Measurements from ENCODE around the gene ZFPM1. TPM values are rescaled to one million over a fixed set of nuclear protein-coding genes. Genes with fewer than 3 reads are reported as not detected.

ZFPM1 gene
- polyA plus RNA-seq, 3 donors = 4.7 to 5.2 (median 5.2) TPM

DNA sequence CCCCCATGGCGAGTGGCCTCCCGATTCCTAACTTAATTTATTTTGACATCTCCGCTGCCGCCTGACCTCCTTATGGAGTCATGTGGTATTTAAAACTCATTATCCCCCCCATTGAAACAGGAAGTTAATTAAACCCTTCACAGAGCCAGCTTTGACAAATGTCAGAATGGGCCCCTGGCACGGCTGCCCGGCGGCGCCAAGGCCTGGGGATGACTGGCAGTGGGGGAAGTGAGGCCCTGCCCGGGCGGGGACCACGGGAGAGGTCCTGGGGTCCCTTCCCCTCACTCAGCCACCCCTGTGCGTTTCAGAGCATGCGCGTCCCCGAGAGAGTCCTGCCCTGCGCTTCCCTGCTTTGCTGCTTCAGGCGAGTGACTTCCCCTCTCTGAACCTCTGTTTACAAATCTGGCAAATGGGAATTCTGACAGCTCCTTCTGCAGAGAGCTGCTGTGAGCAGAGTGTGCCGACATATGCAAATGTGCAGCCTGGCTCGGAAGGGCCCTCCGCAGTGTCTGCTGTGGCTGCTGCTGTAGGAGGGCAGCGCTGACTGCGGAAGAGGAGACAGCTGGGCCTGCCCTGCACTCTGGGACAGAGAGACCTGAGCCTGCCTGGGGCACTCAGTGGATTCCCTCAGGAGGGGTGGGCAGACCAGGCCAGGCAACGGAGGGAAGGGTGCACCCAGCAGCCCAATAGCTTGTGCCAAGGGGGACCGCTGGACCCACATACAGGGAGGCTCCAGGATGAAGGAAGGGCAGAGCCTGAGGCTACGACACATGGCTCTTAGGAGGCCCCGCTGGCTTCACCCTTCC is 4.4 kb upstream of the ZFPM1 start:
- no peak for DNase-seq

DNA sequence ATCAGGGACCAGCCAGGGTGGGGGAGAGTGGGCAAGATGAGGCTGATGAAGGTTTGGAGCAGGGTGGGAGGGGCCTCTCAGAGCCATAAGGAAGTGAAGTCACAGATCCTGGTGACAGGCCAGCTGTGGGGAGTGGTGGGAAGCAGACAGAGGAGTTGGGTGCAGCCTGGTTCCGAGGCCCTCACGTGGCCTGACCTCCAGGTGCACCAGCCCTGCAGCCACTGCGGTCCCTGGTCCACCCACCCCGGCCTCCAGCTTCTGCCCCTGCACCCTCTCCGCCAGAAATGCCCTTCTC is 3.9 kb upstream of the ZFPM1 start:
- no peak for DNase-seq

DNA sequence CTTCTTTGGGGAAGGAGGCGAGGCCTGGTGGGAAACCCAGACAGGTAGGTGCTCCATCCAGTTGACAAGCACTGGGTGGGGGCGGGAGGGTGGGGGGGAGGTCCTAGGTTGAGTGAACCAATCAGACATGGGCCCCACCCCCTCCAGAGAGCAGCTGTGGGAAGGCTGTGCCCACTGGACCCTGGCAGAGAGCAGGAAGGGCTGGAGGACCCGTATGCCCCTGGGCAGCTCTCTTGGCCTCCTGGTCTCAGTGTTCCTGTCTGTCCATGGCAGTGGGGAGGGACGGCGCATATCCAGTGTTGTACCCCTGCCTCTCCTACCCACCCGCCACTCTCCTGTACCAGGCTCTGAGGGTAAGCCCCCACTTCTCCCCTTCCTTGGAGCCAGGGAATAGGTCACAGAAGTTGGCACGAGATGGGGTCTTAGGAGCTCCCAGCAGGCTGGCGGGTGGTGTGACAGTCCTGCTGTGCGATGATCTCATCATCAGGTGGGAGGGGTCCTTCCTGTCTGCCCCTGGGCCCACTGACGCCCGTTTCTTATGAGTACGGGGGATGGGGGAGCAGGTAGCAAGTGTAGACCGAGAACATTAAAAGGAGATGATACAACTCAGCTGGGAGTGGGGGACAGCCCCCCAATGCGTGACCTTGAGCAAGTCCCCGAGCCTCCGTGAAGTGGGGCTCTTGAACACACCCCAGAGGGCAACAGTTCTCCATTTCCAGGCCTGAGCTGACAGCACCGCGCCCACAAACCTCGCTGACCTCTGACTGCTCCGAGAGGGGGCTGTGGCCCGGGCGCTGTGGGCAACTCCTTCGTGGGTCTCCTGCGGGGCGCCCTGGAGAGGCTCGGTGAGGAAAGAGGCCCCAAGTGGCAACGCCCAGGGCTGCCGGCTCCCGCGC is 1.2 kb upstream of the ZFPM1 start:
- no peak for DNase-seq

DNA sequence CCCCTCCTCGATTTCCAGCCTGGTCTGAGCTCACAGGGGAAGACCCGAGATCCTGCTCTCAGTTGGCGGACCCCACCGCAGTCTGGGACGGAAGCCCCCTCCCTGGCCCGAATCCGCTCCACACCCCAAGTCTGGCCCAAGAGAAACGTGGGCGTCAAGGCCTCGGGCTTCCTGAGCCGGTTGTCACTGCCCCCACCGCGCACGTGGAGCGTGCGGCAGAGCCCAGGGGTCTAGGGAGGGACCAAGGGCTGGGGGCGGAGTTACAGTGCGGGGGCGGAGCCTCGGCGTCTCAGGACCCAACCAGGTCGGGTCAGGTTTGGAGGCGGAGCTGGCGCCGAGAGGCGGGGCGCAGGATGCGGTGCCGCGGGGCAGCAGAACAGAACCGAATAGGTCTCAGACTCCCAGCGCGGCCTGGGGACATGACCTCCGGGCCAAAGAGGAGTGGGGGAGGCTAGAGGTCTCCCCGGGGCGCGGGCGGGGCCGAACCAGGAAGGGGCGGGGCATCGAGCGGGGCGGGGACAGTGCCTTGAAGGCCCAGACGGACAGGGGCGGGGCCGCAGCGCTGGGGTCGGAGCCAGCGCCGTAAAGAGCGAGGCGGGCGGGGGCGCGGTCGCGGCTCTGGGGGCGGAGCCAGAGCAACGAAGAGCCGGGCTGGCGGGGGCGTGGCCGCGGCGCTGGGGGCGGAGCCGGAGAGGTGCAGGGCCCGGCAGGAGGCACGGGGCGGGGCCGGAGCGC is 431 bp upstream of the ZFPM1 start:
- peak; percentile 95 for DNase-seq

DNA sequence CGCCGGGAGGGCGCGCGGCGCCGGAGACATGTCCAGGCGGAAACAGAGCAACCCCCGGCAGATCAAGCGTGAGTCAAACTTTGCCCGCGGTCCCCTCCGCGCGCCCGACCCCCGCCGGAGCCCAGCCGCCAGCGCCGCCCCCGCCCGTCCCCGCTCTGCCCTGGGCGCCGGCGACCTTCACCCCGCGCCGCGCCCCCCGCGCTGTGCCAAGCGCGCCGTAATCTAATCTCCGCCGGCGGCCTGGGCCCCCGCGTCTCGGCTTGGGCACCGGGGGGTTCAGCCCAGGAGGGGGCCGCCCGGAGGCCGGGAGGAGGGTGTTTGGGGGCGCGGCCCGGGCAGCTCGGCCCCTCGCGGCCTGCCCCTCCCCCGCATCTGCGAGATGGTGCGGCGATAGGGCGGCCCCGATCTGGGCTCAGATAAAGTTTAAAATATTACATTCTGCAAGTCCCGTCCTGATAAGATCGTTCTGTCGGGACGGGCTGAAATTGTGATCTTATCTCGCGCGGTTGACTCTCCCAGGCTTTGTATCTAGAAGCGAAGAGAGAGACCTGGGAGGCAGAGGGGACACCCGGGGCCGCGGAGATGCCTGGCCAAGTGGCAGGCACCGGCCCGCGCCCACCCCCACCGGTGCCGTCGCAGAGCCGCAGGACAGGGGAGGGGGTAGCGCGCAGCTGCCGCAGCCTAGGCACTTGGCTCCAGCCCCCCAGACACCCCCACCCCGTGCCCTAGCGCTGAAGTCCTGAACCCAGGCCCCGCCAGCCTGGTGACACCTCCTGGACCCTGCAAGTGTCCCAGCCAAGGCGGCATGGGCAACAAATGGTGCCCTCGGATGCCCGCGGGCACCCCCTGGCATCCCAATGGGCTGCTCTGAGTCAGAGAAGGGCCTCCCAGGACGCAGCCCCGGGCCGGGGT is 787 bp downstream of the ZFPM1 start:
- no peak for DNase-seq

DNA sequence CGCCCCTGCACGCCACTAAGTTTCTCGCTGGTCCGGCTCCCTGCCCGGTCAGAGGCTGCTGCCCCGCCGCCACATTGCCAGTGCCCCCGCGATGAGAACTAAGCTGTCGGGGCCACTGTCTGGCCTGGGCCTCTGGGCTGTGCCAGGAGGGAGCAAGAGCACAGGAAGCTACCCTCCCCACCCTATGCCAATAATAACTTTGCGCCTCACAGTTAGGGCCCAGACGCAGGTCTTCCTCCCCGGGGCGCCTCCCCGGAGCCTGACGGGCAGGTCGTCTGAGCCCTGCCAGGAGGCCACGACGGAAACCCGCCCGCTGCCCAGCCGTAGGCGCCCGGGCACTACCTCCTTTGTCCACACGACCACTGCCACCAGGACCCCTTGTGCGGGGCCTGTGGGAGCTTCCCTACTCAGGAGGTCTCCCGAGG is 1.5 kb downstream of the ZFPM1 start:
- DNase-seq = no peak

DNA sequence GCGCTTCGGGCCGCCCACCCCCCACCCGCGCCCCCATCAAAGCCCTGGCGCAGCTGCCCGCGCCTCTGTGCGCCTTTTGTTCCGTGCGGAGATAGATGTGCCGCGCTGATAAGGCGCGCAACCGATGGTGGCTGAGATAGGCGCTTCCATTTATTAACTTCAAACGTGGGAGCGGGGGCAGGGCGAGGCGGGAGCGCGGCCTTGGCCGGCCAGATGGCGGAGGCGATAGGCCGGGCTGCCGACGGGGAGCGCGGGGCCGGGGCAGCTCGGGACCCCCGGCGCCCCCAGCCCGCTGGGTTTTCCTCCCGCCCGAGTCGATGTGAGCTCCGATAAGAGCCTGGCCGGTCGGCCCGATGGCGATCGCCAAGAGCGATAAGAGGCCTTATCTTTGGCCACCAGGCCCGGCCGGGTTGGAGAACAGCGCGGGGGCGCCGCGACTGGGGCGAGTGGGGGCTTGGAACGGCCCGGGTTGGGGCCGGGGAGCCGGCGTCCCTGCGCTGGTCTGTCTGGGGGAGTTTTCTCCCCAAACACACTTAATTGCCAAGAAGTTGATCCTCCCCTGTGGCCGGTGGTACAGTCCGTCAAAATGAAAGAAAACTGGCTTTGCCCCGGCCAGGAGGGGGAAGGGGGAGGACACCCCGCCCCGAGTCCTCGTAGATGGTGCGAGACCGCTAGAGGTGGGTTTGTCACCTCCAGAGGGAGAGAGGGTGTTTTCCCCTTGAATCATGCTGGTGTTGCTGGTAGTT is 2.7 kb downstream of the ZFPM1 start:
- DNase-seq = no peak

DNA sequence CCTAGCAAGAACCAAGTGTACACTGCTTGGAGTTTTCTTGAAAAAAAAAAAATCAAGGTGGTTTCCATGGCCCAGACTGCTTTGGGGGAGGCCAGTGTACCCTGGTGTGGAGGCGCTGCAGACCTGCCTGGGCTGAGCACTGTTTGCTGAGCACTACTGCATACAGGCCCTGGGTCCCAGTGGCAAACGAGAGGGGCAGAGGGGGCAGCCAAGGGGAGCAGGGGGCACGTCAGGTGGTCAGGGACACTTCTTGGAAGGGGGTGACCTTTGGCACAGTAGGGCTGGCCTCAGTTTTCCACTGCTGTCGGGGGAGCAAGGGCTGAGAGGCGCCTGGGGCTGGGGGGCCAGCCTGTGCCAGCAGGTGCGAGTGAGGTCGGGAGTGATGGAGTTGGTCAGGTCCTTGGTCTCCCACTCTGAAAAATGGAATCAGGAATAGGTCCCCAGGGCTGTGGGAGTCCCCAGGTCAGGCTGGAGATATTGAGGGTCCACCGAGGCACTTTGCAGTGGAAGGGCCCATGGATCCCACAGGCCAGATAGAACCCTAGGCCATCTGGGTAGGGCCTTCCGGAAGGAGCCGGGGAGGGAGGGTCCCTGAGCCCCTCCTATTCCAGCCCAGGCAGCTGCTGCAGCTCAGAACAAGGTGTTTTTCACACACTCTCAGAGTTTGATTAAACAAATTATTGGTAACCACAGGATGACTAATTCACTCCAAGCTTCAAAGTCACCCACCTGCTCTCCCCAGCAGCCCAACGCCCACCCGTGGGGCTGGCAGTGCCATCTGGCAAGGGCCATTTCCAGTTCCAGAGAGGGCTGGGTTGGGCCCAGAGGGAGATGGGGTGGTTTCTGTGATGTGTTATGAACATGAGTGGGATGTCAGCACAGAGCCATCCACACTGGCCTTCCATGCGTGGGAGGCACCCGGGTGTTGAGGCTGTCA is 3.5 kb downstream of the ZFPM1 start:
- DNase-seq = no peak

DNA sequence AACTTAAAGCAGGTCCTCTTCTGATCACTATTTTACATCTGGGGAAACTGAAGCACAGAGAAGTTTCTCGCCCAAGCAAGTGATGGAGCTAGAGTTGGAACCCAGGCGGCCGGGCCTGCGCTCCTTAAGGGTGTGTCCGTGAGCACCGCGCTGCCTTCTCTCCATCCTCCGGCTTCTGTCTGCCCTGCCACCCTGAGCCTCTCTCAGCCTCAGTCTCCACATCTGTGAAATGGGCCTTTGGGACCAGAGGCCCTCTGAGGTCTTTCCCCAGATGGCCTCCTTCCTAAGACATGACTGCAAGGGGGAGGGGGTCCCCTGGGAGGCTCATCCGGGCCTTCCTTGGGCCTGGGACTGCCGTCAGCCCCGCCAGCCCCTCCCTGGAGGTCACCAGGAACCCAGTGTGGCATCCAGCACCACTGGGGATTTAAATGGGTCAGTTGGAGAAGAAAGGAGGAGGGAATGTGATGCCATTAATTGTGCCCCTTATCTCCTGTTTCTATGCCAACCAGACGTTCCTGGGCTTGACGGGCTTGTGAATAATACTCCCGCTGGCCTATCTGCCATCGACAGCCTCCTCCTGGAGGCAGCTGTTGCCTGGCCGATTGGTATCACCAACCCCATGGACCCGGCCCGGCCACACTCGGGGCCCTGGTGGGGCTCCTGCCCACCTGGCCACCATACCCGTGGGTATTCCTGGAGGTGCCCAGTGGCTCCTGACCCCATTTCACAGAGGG is 5.1 kb downstream of the ZFPM1 start:
- no peak for DNase-seq

DNA sequence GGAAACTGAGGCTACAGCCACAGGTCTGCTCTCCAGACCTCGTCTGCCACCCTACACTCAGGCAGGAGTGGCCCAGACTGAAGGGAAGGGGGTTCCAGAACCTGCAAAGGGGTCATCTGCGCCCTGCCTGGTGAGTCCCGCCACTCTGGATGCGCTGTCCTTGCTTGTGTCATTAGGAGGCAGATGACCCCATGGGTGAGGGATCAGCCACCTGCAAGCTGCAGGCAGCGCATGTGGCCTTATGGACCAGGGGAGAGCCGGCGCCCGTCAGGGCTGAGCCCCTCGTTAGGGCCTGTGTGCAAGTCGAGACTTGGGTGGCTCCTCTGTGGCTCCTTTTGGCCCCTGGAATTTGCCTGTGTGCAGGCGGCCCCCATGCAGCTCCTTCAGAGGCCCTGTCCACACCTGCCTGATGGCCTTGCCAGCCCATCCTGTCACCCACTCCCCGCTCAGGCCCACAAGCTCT is 5.7 kb downstream of the ZFPM1 start:
- DNase-seq = no peak

DNA sequence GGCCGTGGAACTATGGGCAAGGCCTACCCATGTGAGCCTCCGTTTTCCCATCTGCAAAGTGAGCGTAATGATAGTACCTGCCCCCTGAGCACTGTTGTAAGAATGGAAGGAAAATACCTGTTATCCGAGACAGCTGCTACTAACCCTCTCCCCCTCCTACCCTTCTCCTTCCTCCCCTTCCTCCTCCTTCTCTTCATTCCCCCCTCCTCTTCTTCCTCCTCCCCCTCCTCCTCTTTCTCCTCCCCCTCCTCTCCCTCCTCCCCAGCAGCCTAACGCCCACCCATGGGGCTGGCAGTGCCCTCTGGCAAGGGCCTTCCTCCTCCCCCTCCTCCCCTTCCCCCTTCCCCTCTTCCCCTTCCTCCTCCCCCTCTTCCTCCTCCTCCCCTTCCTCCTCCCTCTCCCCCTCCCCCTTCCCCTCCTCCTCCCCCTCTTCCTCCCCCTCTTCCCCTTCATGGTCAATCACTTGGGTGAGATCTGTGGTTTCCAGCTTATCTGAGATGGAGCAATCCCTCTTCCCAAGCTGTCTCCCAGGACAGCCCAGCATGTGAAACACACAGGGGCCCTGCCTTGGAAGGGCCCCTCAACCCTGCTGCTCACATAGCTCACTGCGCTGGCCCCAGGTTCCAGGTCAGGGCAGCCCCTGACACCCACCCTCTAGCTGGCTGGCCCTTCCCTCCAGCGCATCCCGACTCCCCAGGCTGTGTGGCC is 6.4 kb downstream of the ZFPM1 start:
- no peak for DNase-seq

DNA sequence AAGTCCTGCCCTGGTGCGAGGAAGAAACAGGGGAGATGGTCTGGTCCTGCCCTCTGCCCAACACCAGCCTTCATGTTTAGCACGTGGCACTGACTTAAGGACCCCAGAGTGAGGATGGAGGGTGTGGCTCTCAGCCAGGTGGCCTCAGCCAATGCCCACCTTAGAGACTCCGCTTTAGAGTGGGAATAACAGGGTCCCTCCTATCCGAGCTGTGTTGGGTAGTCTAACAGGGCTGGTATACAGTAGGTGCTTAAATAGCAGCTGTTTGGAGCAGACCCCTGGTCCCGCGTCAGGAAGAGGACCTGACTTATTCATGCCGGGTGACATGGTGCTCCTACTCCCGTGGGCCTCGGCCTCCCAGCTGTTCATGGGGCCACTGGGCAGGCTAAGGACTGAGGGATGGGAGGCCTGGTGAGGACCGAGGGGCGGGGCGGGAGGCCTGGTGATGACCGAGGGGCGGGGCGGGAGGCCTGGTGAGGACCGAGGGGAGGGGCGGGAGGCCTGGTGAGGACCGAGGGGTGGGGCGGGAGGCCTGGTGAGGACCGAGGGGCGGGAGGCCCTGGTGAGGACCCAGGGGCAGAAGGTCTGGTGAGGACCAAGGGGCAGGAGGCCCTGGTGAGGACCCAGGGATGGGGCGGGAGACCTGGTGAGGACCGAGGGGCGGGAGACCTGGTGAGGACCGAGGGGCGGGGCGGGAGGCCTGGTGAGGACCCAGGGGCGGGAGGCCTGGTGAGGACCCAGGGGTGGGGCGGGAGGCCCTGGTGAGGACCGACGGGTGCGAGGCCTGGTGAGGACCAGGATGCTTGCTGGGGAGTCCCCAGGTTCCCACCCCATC is 7.6 kb downstream of the ZFPM1 start:
- no peak for DNase-seq

DNA sequence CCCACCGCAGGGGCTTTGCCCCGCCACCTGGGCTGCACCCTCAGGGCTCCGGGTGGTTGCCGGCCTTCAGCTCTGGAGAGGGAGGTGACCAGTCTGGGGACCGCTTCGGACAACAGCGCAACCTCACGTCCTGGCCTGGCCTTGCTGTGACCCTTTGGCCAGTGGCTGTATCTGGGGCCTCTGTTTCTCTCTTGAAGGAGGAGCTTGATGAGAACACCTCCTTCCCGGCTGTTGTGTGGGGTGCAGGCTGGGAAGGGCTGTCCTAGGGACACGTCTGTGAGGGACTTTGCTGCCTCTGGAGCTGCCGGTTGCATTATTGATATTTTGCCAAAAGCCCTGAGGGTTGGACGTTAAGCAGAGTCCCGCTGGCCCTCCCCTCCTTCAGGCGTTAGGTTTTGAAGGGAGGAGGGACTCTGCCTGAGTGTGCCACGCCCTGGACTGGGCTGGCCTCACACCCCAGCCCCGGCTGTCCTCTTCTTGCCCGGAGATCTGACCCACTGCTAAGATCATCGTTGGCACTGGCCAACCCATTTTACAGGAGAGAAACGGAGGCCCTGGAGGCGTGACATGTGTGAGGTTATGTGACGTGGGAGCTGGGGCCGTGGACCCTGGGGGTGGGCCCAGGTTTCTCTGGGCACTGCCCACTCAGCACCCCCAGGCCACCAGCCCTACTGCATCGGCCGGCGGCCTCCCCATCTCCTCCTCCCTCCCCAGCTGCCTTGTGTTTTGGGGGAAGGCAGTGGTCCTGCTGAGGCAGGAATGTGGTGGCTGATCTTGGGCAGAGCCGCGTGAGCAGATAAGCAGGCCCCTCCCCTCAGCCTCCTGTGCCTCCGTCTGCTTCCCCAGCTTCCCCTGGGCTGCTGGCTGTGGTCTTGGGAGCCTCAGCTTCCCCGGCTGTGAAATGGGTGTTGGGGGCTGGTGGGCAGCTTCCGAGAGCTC is 8.5 kb downstream of the ZFPM1 start:
- DNase-seq = no peak

DNA sequence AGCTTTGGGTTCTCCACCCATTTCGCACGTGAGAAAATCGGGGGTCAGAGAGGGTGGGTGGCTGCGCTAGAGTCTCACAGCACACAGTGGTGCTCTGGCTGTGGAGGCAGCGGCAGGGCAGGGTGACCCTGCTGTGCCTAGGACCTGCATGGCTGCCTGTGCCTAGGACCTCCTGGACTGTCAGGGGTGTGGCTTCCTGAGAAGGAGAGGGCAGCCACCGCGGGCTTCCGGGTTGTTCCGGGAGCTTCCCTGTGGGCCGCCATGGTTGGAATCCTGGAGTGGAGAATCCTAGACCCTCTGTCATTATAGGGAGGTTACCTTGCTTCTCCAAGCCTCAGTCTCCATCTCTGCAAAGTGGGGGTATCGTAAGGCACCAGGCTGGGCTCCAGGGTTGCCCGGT is 9.3 kb downstream of the ZFPM1 start:
- no peak for DNase-seq

DNA sequence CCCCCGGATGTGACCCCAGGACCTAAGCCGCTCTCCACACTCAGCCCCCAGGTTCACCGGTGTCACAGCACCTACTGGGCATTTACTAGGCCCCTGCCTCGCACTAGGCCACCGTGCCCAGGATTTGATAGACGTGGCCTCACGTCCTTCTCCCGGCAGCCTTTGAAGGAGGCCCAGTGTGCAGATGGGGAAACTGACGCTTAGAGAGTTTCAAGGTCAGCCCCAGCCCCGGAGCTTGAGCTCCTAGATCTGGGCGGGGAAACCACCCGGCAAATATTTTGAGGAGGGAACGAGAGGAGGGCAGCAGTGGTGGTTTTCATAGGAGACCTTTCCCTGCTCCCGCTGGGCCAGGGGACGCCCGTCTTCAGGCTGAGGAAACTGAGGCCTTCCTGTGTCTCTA is 10.3 kb downstream of the ZFPM1 start:
- no peak for DNase-seq

Measured in renal pelvis (tissue), 4 donors.